Endothelial cell (in vitro differentiated cells): ENCODE measurements around the gene KCNJ12. TPM values are rescaled to one million over a fixed set of nuclear protein-coding genes. Genes with fewer than 3 reads are reported as not detected.
A peak's percentile ranks its signal among the peaks of the same experiment; 100 is the strongest.
"Not testable (repeated sequence)": the region's sequence is repeated elsewhere in the genome, so short reads cannot be mapped to it uniquely, and the experiment has no call there.

ENCODE experiments used
- DNase-seq: peaks from one replicate; pipeline ENCODE4 v3.0.0; 2021; ENCODE audit warnings: low spot score
- H3K27ac Mint-ChIP-seq: one replicate; pipeline ENCODE4 v1.8.0; 2021; ENCODE audit warnings: mixed read lengths, inconsistent platforms; ENCODE audit not compliant: unreplicated experiment
- H3K27me3 Mint-ChIP-seq: one replicate; pipeline ENCODE4 v1.8.0; 2021; ENCODE audit warnings: mild to moderate bottlenecking, moderate library complexity, mixed read lengths, inconsistent platforms; ENCODE audit not compliant: unreplicated experiment
- H3K36me3 Mint-ChIP-seq: one replicate; pipeline ENCODE4 v1.8.0; 2021; ENCODE audit warnings: mild to moderate bottlenecking, low read depth, mixed read lengths, inconsistent platforms; ENCODE audit not compliant: unreplicated experiment
- H3K4me1 Mint-ChIP-seq: one replicate; pipeline ENCODE4 v1.8.0; 2021; ENCODE audit warnings: mild to moderate bottlenecking, mixed read lengths, inconsistent platforms; ENCODE audit not compliant: unreplicated experiment
- H3K4me3 Mint-ChIP-seq: one replicate; pipeline ENCODE4 v1.8.0; 2021; ENCODE audit warnings: mild to moderate bottlenecking, mixed read lengths, inconsistent platforms; ENCODE audit not compliant: unreplicated experiment
- H3K9me3 Mint-ChIP-seq: one replicate; pipeline ENCODE4 v1.8.0; 2021; ENCODE audit warnings: mixed read lengths, inconsistent platforms; ENCODE audit not compliant: unreplicated experiment
- long read RNA-seq: library from polyadenylated mRNA; unstranded; transcript quantifications from one replicate; pipeline ENCODE4 v2.0.0, GENCODE V29; 2020; ENCODE audit not compliant: unreplicated experiment
- total RNA-seq: library from RNA; stranded (reverse); fragmentation: NEBNext Ultra II Directional; extraction: Animal tissue kit (Norgen Biotek cat#: 25700); gene quantifications from one replicate; pipeline ENCODE4 v1.2.1, GENCODE V29; 2021; ENCODE audit not compliant: unreplicated experiment
- TF ChIP-seq, protein P1 (sequence below): fragments of 200-600 bp; sonication (generic); IDR thresholded peaks from one replicate; pipeline ENCODE4 v1.5.0; 2021; ENCODE audit warnings: antibody characterized with exemption; ENCODE audit not compliant: unreplicated experiment

KCNJ12 gene
- 0.56 TPM for total RNA-seq
- long read RNA-seq, result 0 reads

DNA sequence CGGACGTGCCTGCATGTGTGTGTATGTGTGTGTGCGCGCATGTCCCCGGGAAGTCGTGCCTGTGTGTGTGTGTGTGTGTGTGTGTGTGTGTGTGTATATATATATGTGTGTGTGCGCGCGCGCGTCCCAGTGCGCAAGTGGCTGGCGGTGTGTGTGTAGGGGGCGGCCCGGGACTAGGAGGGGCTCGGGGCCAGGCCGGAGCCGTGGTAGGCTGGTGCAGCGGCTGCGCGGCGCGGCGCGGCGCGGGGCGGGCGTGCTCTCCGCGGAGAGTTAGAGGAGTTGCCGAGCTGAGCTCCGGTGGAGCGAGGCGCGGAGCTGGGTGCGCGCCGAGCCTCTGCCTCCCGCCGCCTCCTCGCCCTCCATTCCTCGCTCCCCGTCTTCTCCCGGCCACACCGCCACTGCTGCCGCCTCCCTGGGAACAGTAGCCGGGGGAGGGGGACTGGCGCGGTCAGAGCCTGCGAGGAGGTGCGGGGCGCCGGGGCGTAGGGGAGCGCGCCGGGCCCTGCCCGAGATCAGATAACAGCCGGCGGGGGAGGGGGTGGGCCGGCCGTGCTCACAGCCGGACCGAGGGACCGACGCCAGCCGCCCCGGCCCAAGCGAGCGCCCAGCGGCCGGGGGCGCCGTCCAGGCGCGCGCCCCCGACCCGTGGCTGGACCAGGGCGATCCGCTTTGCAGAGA lies at the start of gene KCNJ12:
Gene KCNJ12 (plus strand): TSS at position 277 of the 678 bp plus-strand sequence. CDS start 38,986 bp downstream, outside the sequence.
- Mint-ChIP-seq H3K4me3 (peak within 1 kb of the TSS; percentile 21), H3K27me3 (peaks cover 31% of the 10 kb centered on the region), H3K9me3 (no peaks in the 10 kb centered on the region), H3K4me1 (peaks cover 4% of the 10 kb centered on the region), H3K27ac (no peak within 1 kb of the TSS), H3K36me3 (no peaks in the 10 kb centered on the region)
- TF ChIP-seq, protein P1, sequence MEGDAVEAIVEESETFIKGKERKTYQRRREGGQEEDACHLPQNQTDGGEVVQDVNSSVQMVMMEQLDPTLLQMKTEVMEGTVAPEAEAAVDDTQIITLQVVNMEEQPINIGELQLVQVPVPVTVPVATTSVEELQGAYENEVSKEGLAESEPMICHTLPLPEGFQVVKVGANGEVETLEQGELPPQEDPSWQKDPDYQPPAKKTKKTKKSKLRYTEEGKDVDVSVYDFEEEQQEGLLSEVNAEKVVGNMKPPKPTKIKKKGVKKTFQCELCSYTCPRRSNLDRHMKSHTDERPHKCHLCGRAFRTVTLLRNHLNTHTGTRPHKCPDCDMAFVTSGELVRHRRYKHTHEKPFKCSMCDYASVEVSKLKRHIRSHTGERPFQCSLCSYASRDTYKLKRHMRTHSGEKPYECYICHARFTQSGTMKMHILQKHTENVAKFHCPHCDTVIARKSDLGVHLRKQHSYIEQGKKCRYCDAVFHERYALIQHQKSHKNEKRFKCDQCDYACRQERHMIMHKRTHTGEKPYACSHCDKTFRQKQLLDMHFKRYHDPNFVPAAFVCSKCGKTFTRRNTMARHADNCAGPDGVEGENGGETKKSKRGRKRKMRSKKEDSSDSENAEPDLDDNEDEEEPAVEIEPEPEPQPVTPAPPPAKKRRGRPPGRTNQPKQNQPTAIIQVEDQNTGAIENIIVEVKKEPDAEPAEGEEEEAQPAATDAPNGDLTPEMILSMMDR, result no peak
- no peak for DNase-seq

DNA sequence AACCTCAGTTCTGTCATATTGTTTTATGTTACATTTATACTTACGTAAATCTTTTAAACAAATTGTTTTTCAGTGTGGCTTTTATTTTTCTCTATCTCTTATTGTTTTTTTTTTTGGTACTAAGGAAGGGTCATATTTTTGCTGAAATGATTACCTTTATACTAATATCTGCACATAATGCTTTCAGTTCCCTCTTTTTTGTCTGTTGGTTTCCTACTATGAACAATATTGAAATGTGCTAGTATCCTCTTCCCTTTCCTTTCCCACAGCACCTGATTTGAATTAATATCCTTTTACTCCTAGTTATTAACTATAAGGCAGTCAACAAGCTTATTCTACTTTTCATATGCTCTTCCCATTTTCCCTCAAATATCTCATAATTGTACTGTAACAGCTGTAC lies 48.2 kb upstream of the KCNJ12 start:
- DNase-seq, H3K4me3 Mint-ChIP-seq, H3K4me1 Mint-ChIP-seq, H3K9me3 Mint-ChIP-seq, H3K27me3 Mint-ChIP-seq, H3K27ac Mint-ChIP-seq, H3K36me3 Mint-ChIP-seq: not testable (repeated sequence)

DNA sequence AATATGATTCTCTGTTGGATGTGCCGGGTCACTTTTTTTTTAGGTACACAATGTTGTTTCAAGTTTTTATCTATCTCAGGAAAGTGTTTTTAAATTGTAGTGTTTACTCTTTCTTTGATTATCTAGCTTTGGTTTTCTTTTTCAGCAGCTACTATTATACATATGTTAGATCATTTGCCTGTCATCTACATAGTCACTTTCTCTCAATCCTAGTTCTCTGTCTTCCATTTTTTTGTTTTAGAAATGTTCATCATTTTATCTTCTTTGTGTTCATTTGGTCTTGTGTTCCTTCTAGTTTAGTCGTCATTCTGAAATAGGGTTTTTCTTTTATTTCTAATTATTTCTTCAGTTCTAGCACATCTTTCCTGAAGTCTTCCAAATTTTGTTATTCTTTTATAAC lies 47.4 kb upstream of the KCNJ12 start:
- not testable (repeated sequence) for H3K4me1 Mint-ChIP-seq, H3K4me3 Mint-ChIP-seq, DNase-seq, H3K27me3 Mint-ChIP-seq, H3K27ac Mint-ChIP-seq, H3K36me3 Mint-ChIP-seq, H3K9me3 Mint-ChIP-seq

DNA sequence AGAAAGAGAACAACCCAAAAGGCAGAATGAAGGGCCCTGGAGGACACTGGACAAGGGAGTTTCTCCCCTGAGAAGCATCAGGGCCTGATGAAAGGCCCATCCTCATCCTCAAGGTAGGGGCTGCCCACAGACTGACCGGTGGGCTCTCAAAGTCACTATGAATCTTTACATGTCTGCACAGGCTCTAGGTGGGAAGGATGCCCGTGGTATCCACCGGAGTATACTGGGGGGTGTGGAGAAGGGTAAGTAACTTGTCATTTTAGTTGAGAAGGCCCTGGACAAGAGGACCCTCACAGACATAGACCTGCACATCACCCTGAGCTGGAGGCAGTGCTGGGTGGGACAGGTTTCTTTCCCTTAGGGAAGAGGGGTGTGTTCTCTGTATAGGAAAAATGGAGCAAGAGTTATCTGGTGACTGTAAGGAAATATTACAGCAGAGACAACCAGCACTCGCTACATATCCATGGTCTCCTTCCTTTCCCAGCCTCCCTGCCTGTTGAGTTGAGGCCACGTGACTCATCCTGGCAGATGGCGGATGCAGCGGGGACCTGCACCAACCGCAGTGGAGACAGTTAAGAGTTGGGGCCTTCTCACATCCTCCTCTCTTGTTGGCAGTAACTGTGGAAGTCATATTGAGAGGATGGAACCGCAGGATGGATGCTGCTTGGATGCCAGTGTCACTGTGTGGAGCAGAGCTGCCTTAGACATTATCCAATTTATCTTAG lies 45.6 kb upstream of the KCNJ12 start:
- no peak overlapping the region for H3K27ac Mint-ChIP-seq
- DNase-seq, result no peak
- H3K36me3 Mint-ChIP-seq, result no peaks in the 10 kb centered on the region
- H3K4me3 Mint-ChIP-seq, result no peak overlapping the region
- no peaks in the 10 kb centered on the region for H3K27me3 Mint-ChIP-seq
- TF ChIP-seq, protein P1, result no peak
- H3K4me1 Mint-ChIP-seq, result peaks cover 1% of the 10 kb centered on the region
- H3K9me3 Mint-ChIP-seq, result no peaks in the 10 kb centered on the region

DNA sequence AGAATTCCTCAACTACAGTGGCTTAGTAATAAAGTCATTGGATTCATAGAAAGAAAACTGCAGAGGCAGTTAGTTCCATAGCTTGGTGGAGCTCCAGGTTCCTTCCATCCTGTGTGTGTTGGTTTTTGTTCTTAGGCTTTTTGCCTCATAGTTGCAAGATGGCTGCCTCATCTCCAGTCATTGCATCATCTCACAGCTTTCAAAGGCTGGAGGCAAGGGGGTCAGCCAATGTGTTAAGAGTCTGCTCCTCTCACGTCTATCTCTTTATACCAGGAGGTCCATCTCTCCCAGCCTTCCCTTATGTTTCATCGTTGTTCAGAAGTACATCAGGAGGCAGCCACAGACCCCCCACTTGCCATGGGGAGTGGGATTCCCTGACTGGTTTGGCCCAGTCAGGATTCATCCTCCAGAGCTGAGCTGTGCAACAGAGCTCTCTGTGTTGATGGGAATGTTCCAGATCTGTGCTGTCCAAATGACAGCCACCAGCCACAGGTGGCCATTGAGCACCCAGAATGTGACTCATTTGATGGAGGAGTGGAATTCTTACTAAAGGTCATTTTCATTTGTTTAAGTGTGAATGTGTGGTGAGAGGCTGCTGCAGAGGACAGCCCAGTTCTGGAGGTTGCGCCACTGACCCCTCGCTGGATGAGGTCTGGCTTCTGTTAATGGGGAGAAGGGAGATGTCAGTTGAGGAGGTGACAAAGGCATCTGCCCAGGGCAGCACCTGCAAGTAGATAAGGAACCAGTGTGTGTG lies 39.4 kb upstream of the KCNJ12 start:
- not testable (repeated sequence) for H3K9me3 Mint-ChIP-seq, H3K4me3 Mint-ChIP-seq, H3K27me3 Mint-ChIP-seq, H3K27ac Mint-ChIP-seq, DNase-seq, H3K36me3 Mint-ChIP-seq, H3K4me1 Mint-ChIP-seq

DNA sequence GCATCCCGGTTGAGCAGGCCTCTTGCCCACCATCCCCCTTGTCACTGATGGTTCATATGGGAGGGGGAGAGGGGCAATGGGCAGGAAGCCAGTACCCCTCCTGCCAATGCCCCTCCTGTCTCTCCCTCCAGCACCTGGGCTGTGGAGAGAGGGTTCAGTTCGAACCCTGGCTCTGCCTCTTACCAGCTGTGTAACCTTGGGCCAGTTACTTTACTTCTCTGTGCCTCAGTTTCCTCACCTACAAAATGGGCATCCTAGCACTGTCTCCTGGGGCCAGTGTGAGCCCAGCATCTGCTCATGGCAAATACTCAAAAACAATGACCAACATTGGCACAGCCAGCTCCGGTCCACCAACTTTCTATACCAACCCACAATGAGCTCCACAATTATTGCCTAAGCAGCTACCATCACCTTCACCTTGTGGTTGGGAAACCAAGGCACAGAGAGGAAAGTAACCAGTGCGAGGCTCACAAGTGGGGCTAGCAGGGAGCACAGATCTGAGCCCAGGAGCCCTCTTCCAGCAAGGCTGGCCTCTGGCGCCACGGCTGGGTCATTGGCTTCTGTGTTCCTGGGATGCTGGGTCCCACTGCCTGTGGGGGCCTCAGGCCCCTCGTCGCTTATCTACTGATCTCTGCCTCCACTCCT lies 38.1 kb upstream of the KCNJ12 start:
- not testable (repeated sequence) for H3K27me3 Mint-ChIP-seq, DNase-seq, H3K27ac Mint-ChIP-seq, H3K4me3 Mint-ChIP-seq, H3K4me1 Mint-ChIP-seq, H3K36me3 Mint-ChIP-seq, H3K9me3 Mint-ChIP-seq
